Middle frontal gyrus (tissue), 1 donor: Measurements from ENCODE around the gene RNF168.
"Not testable (repeated sequence)": the region's sequence is repeated elsewhere in the genome, so short reads cannot be mapped to it uniquely, and the experiment has no call there.

Experiments
- DNase-seq: peaks from one replicate; pipeline ENCODE4 v3.0.0-alpha.2; 2015; ENCODE audit warnings: low spot score; ENCODE audit errors: extremely low spot score

The RNF168 gene

DNA sequence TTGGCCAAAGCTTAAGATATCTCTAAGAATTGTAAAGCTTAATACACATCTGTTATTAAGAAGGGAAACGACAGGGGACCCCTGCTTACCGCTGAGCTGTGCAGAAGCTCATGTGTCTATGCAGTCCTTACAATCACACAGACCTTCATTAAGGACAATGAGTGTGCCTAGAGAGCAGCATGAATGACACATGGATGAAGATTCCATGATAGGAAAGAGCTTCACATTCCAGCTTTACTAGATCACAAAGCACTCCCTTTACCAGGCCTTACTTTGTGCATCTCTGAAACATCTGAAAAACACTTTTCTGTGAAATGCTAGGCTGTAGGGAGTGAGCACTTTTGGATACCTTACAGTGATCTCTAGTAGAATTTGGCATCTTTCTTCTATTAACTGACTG, 32.0 kb downstream of the RNF168 start:
- no peak for DNase-seq

DNA sequence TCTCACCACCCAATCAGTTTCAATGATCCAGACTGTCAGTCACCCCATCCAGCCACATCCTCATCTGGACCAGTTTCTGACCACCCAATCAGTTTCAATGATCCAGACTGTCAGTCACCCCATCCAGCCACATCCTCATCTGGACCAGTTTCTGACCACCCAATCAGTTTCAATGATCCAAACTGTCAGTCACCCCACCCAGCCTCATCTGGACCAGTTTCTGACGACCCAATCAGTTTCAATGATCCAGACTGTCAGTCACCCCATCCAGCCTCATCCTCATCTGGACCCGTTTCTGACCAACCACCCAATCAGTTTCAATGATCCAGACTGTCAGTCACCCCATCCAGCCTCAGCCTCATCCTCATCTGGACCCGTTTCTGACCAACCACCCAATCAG, 33.4 kb downstream of the RNF168 start:
- not testable (repeated sequence) for DNase-seq

DNA sequence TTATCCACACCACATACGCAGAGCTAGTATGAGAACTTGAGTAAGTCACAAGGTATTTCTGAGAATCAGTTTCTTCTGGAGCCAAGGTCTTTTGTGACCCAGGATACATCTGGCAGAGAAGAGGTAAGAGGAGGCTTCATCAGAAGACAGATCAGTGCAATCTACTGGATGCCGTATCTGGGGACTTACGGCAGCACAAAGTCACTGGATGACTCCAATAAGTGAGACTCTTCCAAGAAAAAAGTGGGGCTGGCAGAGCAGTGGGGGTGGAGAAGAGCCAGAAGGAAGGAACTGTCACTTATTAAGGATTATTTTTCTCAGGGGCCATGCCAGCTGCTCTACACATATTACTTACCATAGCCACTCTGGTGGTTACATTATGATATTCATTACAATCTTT, 39.8 kb downstream of the RNF168 start:
- DNase-seq, result no peak

DNA sequence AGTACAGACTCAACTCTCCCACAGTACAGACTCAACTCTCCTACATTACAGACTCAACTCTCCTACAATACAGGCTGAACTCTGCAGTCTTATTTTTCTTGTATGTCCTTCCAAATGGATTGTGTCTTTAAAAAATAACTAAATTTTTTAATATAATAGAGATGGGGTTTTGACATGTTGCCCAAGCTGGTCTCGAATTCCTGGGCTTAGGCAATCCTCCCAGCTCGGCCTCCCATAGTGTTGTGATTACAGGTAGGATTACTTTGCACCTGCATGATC, 40.2 kb downstream of the RNF168 start:
- DNase-seq, result no peak

DNA sequence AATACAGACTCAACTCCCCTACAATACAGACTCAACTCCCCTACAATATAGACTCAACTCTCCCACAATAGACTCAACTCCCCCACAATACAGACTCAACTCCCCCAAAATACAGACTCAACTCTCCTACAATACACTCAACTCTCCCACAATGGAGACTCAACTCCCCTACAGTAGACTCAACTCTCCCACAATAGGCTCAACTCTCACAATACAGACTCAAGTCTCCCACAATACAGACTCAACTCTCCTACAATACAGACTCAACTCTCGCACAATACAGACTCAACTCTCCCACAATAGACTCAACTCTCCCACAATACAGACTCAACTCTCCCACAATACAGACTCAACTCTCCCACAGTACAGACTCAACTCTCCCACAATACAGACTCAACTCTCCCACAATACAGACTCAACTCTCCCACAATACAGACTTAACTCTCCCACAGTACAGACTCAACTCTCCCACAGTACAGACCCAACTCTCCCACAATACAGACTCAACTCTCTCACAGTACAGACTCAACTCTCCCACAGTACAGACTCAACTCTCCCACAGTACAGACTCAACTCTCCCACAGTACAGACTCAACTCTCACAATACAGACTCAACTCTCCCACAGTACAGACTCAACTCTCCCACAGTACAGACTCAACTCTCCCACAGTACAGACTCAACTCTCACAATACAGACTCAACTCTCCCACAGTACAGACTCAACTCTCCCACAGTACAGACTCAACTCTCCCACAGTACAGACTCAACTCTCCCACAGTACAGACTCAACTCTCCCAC, 40.7 kb downstream of the RNF168 start:
- DNase-seq, result not testable (repeated sequence)

DNA sequence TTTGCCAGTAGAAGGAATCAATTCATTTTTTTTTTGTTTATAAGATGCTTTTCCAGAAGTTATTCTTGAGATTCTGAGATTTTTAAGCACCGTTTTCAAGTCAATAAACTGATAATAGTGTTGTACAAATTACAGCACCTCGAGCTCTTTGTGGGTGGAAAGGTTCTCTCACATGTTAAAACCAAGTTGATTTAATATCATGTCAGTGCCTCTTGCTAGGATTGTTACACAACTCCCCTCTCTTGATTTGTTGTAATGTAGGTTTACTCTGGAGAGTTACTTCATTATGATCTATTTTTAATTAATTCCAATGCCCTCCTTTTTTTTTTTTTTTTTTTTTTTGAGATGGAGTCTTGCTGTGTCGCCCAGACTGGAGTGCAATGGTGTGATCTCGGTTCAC, 45.5 kb downstream of the RNF168 start:
- no peak for DNase-seq

DNA sequence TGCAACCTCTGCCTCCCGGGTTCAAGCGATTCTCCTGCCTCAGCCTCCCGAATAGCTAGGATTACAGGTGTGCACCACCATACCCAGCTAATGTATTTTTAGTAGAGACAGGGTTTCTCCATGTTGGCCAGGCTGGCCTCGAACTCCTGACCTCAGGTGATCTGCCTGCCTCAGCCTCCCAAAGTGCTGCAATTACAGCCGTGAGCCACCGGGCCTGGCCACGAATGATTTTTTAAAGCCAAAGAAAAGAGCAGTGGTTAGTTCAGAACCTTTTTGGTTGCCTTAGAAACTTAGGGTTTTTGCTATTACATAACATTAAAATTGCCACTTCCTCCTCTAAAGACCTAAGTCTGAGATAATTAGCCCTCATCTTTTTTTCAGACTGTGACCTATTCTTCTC, 46.1 kb downstream of the RNF168 start:
- DNase-seq, result not testable (repeated sequence)

DNA sequence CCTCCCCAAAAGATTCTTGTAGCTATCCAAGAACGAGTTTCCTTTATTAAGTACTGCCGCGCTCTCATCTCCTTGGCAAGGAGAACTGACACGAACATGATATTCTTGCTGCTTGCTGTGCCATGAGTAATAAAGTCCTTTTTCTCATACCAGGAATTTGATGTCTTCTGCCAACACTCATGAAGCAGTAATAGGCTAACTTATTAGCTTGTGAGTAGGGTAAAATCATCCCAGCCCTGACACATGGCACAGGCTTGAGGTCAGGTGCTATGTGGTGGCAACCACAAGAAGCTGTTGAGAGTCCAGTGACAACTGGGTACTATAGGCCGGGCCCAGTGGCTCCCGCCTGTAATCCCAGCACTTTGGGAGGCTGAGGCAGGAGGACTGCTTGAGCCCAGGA, 48.6 kb downstream of the RNF168 start:
- no peak for DNase-seq

DNA sequence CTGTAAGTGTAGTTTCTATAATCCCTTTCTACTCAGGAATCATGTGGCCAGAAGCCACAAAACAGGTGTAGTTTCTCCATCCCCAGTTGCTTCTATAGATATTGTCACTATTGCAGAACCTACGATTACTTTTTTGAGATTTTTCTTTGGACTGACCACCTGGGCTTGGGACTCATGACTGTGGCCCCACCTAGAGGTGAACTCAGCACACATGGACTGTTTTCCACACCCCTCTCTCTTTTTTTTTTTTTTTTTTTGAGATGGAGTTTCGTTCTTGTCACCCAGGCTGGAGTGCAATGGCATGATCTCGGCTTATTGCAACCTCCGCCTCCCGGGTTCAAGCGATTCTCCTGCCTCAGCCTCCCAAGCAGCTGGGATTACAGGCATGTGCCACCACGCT, 58.2 kb downstream of the RNF168 start:
- DNase-seq, result not testable (repeated sequence)

DNA sequence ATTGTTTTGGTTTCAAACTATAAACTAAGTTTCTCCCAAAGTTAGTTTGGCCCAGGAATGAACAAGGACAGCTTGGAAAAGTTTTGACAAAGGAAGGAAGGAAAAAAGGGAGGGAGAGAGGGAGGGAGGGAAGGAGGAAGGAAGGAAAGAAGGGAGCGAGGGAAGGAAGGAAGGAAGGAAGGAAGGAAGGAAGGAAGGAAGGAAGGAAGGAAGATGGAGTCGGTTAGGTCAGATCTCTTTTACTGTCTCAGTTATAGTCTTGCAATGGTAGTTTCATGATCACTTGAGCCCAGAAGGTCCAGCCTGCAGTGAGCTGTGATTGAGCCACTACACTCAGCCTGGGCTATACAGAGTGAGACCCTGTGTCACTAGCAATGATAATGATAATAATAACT, 59.1 kb downstream of the RNF168 start:
- DNase-seq, result no peak

DNA sequence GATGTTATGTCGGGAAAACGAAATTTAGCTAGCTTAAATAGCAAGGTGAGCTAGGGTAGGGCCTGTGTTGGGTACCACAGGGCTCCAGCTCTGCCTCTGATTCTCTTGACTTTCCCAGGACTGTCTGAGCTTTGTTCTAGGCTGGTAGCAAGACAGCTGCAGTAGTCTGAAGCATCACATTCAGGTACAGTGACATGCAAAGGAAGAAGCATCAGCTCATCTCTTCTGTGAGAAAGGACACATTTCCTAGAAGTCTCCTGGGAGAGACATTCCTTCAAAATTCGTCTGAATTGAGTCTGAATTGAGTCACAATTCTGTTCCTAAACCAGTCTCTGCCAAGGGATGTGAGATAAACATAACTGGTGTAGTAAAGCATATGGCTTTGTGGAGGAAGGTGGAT, 62.9 kb downstream of the RNF168 start:
- peak; percentile 16 for DNase-seq

DNA sequence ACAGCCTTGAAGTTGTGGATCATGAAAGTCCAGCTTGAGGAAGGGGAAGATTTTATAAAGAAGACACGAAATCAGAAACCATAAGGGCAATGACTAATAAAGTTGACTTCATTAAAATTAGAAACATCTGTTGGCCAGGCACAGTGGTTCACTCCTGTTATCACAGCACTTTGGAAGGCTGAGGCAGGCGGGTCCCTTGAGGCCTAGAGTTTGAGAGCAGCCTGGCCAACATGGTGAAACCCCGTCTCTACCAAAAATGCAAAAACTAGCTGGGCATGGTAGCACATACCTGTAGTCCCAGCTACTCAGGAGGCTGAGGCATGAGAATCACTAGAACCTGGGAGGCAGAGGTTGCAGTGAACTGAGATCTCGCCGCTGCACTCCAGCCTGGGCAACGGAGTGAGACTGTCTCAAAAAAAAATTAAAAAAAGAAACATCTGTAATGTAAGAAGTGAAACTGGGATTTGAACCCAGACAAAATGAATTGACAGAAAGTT, 63.5 kb downstream of the RNF168 start:
- no peak for DNase-seq

DNA sequence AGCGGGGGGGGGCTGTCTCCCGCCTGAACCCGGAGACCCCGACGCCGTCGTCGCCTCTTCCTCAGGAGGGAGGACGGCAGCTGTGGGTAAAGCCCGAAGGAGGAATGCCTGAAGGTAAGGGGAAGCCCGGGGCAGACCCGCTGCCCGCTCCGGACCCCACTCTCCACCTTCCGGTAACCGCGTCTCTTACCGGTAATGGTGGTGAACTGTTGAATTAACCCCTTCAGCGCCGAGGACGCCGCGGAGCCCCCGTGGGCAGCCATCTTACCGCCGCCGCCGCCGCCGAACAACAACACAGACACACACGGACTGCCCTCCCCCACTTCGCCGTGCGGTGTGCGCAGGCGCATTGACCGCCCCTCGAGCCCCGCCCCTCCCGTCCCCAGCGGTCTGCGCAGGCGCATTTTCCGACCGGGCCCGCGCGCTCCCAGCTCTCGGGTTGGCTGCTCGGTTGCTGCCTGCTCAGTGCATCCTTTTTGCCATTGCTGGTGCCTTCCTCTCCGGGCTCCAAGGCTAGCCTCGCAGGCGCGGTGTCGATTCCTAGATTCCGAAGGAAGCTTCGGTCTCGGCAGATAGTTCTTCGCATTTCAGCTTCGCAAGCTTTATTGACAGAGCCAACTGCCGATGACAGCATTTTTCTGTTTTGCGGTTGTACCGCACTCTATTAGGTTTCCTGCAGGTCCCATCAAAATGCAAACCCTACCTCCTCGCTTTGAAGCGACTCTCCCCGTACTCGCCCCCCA, 71.3 kb downstream of the RNF168 start, which contains the start of gene UBXN7:
TSS of gene UBXN7 (minus strand) at position 291 of the 743 bp plus-strand sequence. CDS start at position 263, 28 bp downstream.
- peak; percentile 89 for DNase-seq

DNA sequence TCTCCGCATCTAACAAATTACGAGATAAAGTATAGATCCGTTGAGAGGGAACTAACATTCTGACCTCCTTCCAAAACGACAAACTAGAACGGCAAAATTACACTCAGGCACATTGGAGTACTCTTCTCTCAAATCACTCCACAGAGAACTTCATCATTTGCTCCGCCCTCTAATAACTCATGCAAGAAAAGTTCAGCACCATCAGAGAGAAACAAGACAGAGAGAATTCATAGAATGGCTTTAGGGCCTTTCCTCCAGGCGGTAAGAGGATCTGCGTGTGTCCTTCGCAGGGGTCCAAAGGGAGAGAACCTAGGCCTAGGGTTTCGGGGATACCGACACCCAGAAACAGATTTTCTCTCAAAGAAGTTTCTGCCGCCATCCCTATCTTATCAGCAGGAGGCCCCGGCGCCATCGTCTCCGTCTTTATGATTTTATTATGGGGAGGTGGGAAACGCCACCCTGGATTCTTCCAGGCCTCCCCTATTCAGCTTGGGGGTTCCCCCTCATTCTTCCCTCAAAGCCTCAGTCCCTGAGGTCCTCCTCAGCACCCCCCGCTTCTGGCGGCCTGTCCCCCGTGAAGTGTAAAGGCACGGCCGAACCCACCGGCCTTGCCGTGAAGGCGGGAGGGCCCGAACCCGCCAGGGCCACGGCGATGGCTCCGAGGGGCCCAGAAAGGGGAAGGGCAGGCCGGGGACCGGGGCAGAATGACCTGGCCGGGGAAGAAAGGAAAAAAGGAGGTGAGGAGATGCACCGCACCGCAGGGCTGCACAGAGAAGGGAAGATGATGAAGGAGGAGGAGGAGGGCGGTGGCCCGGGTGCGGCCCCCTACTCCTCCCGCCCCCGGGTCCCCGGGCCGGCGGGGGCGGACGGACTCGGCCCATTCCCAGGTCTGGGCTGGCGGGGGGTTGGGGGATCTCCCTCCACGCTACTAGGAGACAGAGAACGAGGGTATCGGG, 72.1 kb downstream of the RNF168 start:
- DNase-seq, result no peak

DNA sequence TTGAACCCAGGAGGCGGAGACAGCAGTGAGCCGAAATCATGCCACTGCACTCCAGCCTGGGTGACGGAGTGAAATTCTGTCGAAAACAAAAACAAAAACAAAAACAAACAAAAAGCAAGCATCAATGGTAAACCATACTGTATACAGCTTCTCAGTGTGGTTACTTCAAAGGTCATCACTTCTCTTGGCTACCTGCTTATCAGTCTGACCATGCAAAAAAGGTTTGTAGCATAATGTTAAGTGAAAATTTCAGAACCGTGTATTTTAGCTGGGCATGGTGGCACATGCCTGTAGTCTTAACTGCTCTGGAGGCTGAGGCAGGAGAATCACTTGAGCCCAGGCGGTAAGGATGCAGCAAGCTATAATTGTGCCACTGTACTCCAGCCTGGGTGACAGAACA, 75.5 kb downstream of the RNF168 start:
- no peak for DNase-seq

DNA sequence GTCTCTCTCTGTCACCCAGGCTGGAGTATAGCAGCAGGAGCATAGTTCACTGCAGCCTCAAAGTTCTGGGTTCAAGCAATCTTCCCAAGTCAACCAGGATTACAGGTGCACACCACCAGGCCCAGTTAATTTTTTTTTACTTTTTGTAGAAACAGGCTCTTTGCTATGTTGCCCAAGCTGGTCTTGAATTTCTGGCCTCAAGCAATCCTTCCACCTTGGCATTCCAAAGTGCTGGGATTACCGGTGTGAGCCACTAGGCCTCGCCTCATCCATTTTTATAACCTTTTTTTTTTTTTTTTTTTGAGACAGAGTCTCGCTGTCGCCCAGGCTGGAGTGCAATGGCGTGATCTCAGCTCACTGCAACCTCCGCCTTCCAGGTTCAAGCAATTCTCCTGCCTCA, 79.1 kb downstream of the RNF168 start:
- not testable (repeated sequence) for DNase-seq

DNA sequence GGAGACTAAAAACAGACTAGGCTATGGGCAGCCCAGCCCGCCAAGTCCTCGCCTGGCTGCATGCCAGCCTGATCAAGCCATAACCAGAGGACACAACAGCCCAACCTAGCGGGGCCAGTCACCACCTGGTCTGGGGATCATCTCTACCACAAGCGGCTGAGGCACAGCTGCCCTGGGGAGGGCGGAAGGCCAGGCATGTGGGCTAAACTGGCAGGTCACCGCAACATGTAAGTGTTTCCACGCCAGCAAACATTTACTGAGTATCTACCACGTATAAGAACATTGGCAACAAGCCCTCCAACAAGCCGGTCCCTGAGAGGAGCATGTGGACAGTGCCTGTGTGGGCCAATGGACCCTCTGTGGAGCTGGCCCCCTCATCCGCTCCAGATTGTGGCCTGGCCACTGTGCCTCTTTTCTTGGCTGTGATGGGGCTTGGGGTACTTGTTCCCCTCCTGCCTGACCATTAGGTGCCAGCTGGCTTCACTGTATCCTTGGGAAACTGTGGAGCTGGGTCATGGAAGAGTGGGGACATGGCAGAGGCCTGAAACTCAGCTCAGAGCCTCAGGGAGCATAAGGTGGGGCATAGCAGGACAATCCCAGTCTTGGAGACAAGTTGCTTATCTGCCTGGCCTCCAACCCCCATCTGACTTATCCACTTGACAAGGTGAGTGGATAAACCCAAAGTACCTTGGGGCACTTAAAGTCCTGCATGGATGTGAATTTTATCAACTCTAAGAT, 80.4 kb downstream of the RNF168 start:
- no peak for DNase-seq

DNA sequence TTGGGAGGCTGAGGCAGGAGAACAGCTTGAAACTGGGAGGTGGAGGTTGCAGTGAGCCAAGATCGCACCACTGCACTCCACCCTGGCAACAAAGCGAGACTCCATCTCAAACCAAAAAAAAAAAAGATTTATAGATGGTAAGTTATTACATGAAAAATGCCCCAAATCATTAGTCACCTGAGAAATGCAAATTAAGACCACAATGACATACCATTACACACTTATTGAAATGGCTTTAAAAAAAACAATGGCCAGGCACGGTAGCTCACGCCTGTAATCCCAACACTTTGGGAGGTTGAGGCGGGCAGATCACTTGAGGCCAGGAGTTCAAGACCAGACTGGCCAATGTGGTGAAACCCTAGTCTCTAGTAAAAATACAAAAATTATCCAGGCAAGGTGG, 81.9 kb downstream of the RNF168 start:
- DNase-seq, result not testable (repeated sequence)

DNA sequence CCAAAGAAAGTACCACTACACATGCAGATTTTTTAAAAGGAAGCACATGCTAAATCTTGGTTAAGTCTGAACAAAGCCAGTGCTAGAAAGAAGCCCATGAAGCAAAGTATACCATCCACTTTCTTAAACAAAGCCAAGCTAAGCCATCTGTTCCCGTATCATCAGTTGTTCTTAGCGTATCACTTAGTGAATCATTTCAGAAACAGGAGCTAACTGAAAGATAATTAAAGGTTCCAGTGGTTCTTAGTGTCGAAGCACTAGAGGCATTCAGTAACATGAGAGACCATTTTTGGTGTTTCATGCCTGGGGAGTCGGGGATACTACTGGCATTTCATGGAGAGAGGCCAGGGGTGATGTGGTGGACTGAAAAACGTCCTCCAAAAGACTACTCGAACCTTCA, 84.2 kb downstream of the RNF168 start:
- no peak for DNase-seq
